H9 (cell line): ENCODE data around the gene COL5A2. TPM values are rescaled to one million over a fixed set of nuclear protein-coding genes. Genes with fewer than 3 reads are reported as not detected.

Source experiments
- DNase-seq: peaks from one replicate; pipeline ENCODE4 v3.0.0-alpha.2; 2017
- H2AFZ ChIP-seq: one replicate; pipeline ENCODE4 v1.6.1; 2013; ENCODE audit warnings: mild to moderate bottlenecking, low read length, control low read depth, moderate library complexity
- H2AK5ac ChIP-seq: 2 replicates; pipeline ENCODE4 v1.6.1; 2013; ENCODE audit warnings: low read length, control low read depth, mixed read lengths; ENCODE audit not compliant: insufficient read length
- H2BK120ac ChIP-seq: one replicate; pipeline ENCODE4 v1.6.1; 2013; ENCODE audit warnings: low read depth, mild to moderate bottlenecking, low read length, control low read depth, inconsistent platforms; ENCODE audit not compliant: poor library complexity, severe bottlenecking
- H2BK12ac ChIP-seq: 2 replicates; pipeline ENCODE4 v1.6.1; 2013; ENCODE audit warnings: low read length, control low read depth, mixed read lengths, low read depth; ENCODE audit not compliant: insufficient read length
- H2BK15ac ChIP-seq: 2 replicates; pipeline ENCODE4 v1.6.1; 2013; ENCODE audit warnings: low read depth, low read length, control low read depth
- H2BK20ac ChIP-seq: one replicate; pipeline ENCODE4 v1.6.1; 2013; ENCODE audit warnings: low read depth, mild to moderate bottlenecking, low read length, control low read depth, inconsistent platforms; ENCODE audit not compliant: poor library complexity, severe bottlenecking
- H2BK5ac ChIP-seq: 2 replicates; pipeline ENCODE4 v1.6.1; 2013; ENCODE audit warnings: low read length, control low read depth, mixed read lengths; ENCODE audit not compliant: insufficient read length
- H3K14ac ChIP-seq: 2 replicates; pipeline ENCODE4 v1.6.1; 2013; ENCODE audit warnings: low read length, control low read depth; ENCODE audit not compliant: insufficient read depth
- H3K18ac ChIP-seq: 2 replicates; pipeline ENCODE4 v1.6.1; 2013; ENCODE audit warnings: low read depth, mild to moderate bottlenecking, mixed read lengths, low read length, control low read depth; ENCODE audit not compliant: insufficient read length
- H3K23ac ChIP-seq: 2 replicates; pipeline ENCODE4 v1.6.1; 2013; ENCODE audit warnings: low read length, control low read depth, mixed read lengths, low read depth; ENCODE audit not compliant: insufficient read length
- H3K23me2 ChIP-seq: 2 replicates; pipeline ENCODE4 v1.6.1; 2013; ENCODE audit warnings: low read depth, mild to moderate bottlenecking, mixed read lengths, low read length, control low read depth; ENCODE audit not compliant: insufficient read length, poor library complexity, severe bottlenecking
- H3K27ac ChIP-seq: 2 replicates; pipeline ENCODE4 v1.5.1; 2013; ENCODE audit warnings: low read length, control low read depth, mixed read lengths, low read depth; ENCODE audit not compliant: insufficient read length
- H3K27me3 ChIP-seq: 2 replicates; pipeline ENCODE4 v1.6.1; 2013; ENCODE audit warnings: low read length, control low read depth, inconsistent platforms; ENCODE audit not compliant: insufficient read depth
- H3K4ac ChIP-seq: 2 replicates; pipeline ENCODE4 v1.6.1; 2013; ENCODE audit warnings: low read depth, mild to moderate bottlenecking, control low read depth, inconsistent platforms, low read length, moderate library complexity
- H3K4me1 ChIP-seq: 2 replicates; pipeline ENCODE4 v1.6.1; 2013; ENCODE audit warnings: low read length, control low read depth, inconsistent platforms; ENCODE audit not compliant: insufficient read depth
- H3K4me2 ChIP-seq: 2 replicates; pipeline ENCODE4 v1.6.1; 2013; ENCODE audit warnings: low read length, control low read depth, mixed read lengths; ENCODE audit not compliant: insufficient read length, insufficient read depth
- H3K56ac ChIP-seq: 2 replicates; pipeline ENCODE4 v1.6.1; 2013; ENCODE audit warnings: low read depth, mild to moderate bottlenecking, mixed read lengths, low read length, control low read depth; ENCODE audit not compliant: insufficient read length
- H3K79me1 ChIP-seq: 2 replicates; pipeline ENCODE4 v1.6.1; 2013; ENCODE audit warnings: low read depth, mild to moderate bottlenecking, moderate library complexity, low read length, control low read depth, inconsistent platforms; ENCODE audit not compliant: insufficient read depth, poor library complexity, severe bottlenecking
- H3K79me2 ChIP-seq: 2 replicates; pipeline ENCODE4 v1.6.1; 2013; ENCODE audit warnings: low read length, control low read depth, inconsistent platforms; ENCODE audit not compliant: insufficient read depth
- H3K9ac ChIP-seq: 2 replicates; pipeline ENCODE4 v1.6.1; 2013; ENCODE audit warnings: low read length, control low read depth, mixed read lengths; ENCODE audit not compliant: insufficient read length; ENCODE audit errors: extremely low read depth
- H3K9me3 ChIP-seq: one replicate; pipeline ENCODE4 v1.6.1; 2013; ENCODE audit warnings: low read depth, low read length, inconsistent platforms; ENCODE audit not compliant: control insufficient read depth
- H3T11ph ChIP-seq: one replicate; pipeline ENCODE4 v1.6.1; 2013; ENCODE audit warnings: mild to moderate bottlenecking, low read length, control low read depth, inconsistent platforms
- H4K20me1 ChIP-seq: one replicate; pipeline ENCODE4 v1.6.1; 2013; ENCODE audit not compliant: control insufficient read depth, insufficient read length, insufficient read depth
- H4K5ac ChIP-seq: 2 replicates; pipeline ENCODE4 v1.6.1; 2013; ENCODE audit warnings: low read depth, mild to moderate bottlenecking, mixed read lengths, low read length, control low read depth; ENCODE audit not compliant: insufficient read length
- H4K8ac ChIP-seq: replicated peaks from 2 replicates; pipeline ENCODE4 v1.6.1; 2013; ENCODE audit warnings: low read length, control low read depth, mixed read lengths, low read depth; ENCODE audit not compliant: insufficient read length
- H4K91ac ChIP-seq: 2 replicates; pipeline ENCODE4 v1.6.1; 2013; ENCODE audit warnings: low read depth, mild to moderate bottlenecking, moderate library complexity, mixed read lengths, low read length, control low read depth; ENCODE audit not compliant: insufficient read length
- H3K27ac Mint-ChIP-seq, 3 experiments: 2 replicates in 2 of 3; 3 replicates in 1 of 3; pipeline ENCODE4 v1.8.0; 2020 to 2021; ENCODE audit warnings: mixed read lengths in 3 of 3, mild to moderate bottlenecking in 1 of 3, moderate library complexity in 1 of 3
- H3K27me3 Mint-ChIP-seq: 2 replicates; pipeline ENCODE4 v1.8.0; 2021; ENCODE audit warnings: low read depth, mild to moderate bottlenecking, moderate library complexity, mixed read lengths
- H3K36me3 Mint-ChIP-seq, 3 experiments: 2 replicates in 2 of 3; 3 replicates in 1 of 3; pipeline ENCODE4 v1.8.0; 2020 to 2021; ENCODE audit warnings: low read depth in 3 of 3, mixed read lengths in 3 of 3; ENCODE audit not compliant: insufficient read depth in 1 of 3
- H3K4me1 Mint-ChIP-seq, 2 experiments: 2 replicates each; pipeline ENCODE4 v1.8.0; 2020; ENCODE audit warnings: mixed read lengths in 2 of 2
- H3K4me3 Mint-ChIP-seq, 2 experiments: 2 replicates in 1 of 2; 3 replicates in 1 of 2; pipeline ENCODE4 v1.8.0; 2020 to 2021; ENCODE audit warnings: mild to moderate bottlenecking in 2 of 2, mixed read lengths in 2 of 2, moderate library complexity in 1 of 2
- H3K9me3 Mint-ChIP-seq, 2 experiments: 2 replicates in 1 of 2; 3 replicates in 1 of 2; pipeline ENCODE4 v1.8.0; 2020; ENCODE audit warnings: mild to moderate bottlenecking in 2 of 2, mixed read lengths in 2 of 2, moderate library complexity in 1 of 2
- CTCF ChIP-seq: fragments of 200-600 bp; sonication (generic); conservative IDR thresholded peaks from 3 replicates; pipeline ENCODE4 v1.8.0; 2021; ENCODE audit warnings: antibody characterized with exemption, mild to moderate bottlenecking
- WGBS: extraction: QIAGEN DNeasy Blood & Tissue Kit; methylation state at CpG from one replicate; pipeline ENCODE4 v1.1.7; 2013; ENCODE audit warnings: missing lambda C conversion rate, low lambda C conversion rate, mixed read lengths; ENCODE audit not compliant: insufficient read length; ENCODE audit errors: extremely low coverage; 5-methylcytosine and 5-hydroxymethylcytosine counted together
- total RNA-seq: library from RNA; stranded (reverse); gene quantifications from 2 replicates; pipeline ENCODE4 v1.2.1, GENCODE V29; 2021

The COL5A2 gene
- total RNA-seq, 1 experiment from 2014 or later, result 10.5 TPM

- no peak overlapping the region for H2BK5ac ChIP-seq
- H4K20me1 ChIP-seq, result no peaks in the 10 kb centered on the region
- H2AK5ac ChIP-seq, result no peak overlapping the region
- H3K18ac ChIP-seq, result no peak overlapping the region
- H2AFZ ChIP-seq, result no peak overlapping the region
- no peaks in the 10 kb centered on the region for H3K27me3 ChIP-seq
- no peak overlapping the region for H3K9ac ChIP-seq
- no peaks in the 10 kb centered on the region for H3K79me1 ChIP-seq
- Mint-ChIP-seq H3K4me1 (no peaks in the 10 kb centered on the region), H3K9me3 (no peaks in the 10 kb centered on the region), H3K27me3 (no peaks in the 10 kb centered on the region), H3K36me3 (no peaks in the 10 kb centered on the region), H3K27ac (no peak overlapping the region), H3K4me3 (no peak overlapping the region)
- H3K79me2 ChIP-seq, result no peaks in the 10 kb centered on the region
- no peak overlapping the region for H2BK15ac ChIP-seq
- H3T11ph ChIP-seq, result no peak overlapping the region
- H3K23ac ChIP-seq, result no peak overlapping the region
- H2BK120ac ChIP-seq, result no peak overlapping the region
- no peak overlapping the region for H3K27ac ChIP-seq
- H4K8ac ChIP-seq, result no peak overlapping the region
- H4K5ac ChIP-seq, result no peak overlapping the region
- no peak overlapping the region for H2BK12ac ChIP-seq
- no peak overlapping the region for H3K4me2 ChIP-seq
- no peak overlapping the region for H3K56ac ChIP-seq
- H3K14ac ChIP-seq, result no peak overlapping the region
- H3K9me3 ChIP-seq, result no peaks in the 10 kb centered on the region
- H3K23me2 ChIP-seq, result no peaks in the 10 kb centered on the region
- WGBS, result no CpG with 5 or more reads among the region's 2 CpGs
- TF ChIP-seq CTCF, result no peak
- no peak for DNase-seq
- H2BK20ac ChIP-seq, result no peak overlapping the region
- no peak overlapping the region for H4K91ac ChIP-seq
- peaks cover 3% of the 10 kb centered on the region; the same call in 1 of the 2 replicates for H3K4me1 ChIP-seq
- H3K4ac ChIP-seq, result no peak overlapping the region
These were observed 25.9 kb downstream of the COL5A2 start for GRCh38 chr2:189153619-189154018.
